ENCODE data around the gene MAS1. TPM values are rescaled to one million over a fixed set of nuclear protein-coding genes. Genes with fewer than 3 reads are reported as not detected.

Gene MAS1
- total RNA-seq, 4 donors from 2014 or later: not detected

GRCh38 chr6:159879856-159880255 is 10.9 kb upstream of the MAS1 start:
- no peak overlapping the region for H3K27ac ChIP-seq
- H3K9me3 ChIP-seq: no peaks in the 10 kb centered on the region
- H3K27me3 ChIP-seq: no peaks in the 10 kb centered on the region
- DNase-seq (ENCODE audit: low spot score in 2 of 2): no peak
- no peaks in the 10 kb centered on the region for H3K4me1 ChIP-seq
- WGBS, 2 donors: 90 to 91% methylated on average over 11 of the region's 11 CpGs
- H3K4me3 ChIP-seq: no peak overlapping the region
- TF ChIP-seq POLR2A (IDR thresholded peaks at IDR 0.05) (no peak), EP300 (IDR thresholded peaks at IDR 0.05) (no peak)
- TF ChIP-seq, protein P1, sequence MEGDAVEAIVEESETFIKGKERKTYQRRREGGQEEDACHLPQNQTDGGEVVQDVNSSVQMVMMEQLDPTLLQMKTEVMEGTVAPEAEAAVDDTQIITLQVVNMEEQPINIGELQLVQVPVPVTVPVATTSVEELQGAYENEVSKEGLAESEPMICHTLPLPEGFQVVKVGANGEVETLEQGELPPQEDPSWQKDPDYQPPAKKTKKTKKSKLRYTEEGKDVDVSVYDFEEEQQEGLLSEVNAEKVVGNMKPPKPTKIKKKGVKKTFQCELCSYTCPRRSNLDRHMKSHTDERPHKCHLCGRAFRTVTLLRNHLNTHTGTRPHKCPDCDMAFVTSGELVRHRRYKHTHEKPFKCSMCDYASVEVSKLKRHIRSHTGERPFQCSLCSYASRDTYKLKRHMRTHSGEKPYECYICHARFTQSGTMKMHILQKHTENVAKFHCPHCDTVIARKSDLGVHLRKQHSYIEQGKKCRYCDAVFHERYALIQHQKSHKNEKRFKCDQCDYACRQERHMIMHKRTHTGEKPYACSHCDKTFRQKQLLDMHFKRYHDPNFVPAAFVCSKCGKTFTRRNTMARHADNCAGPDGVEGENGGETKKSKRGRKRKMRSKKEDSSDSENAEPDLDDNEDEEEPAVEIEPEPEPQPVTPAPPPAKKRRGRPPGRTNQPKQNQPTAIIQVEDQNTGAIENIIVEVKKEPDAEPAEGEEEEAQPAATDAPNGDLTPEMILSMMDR (IDR thresholded peaks at IDR 0.05): no peak
- H3K36me3 ChIP-seq: no peaks in the 10 kb centered on the region

- H3K27ac ChIP-seq: no peak overlapping the region
- WGBS, 2 donors: 67 to 76% methylated on average over 6 of the region's 6 CpGs
- TF ChIP-seq EP300 (IDR thresholded peaks at IDR 0.05): no peak
- TF ChIP-seq POLR2A (IDR thresholded peaks at IDR 0.05): no peak
- TF ChIP-seq, protein P1 (IDR thresholded peaks at IDR 0.05): no peak
- H3K4me3 ChIP-seq: no peak overlapping the region
- no peak for DNase-seq (ENCODE audit: low spot score in 2 of 2)
- no peaks in the 10 kb centered on the region for H3K27me3 ChIP-seq
- H3K9me3 ChIP-seq: no peaks in the 10 kb centered on the region
- H3K36me3 ChIP-seq: no peaks in the 10 kb centered on the region
- no peaks in the 10 kb centered on the region for H3K4me1 ChIP-seq
Measured at GRCh38 chr6:159880412-159880975, 10.3 kb upstream of the MAS1 start.

DNA sequence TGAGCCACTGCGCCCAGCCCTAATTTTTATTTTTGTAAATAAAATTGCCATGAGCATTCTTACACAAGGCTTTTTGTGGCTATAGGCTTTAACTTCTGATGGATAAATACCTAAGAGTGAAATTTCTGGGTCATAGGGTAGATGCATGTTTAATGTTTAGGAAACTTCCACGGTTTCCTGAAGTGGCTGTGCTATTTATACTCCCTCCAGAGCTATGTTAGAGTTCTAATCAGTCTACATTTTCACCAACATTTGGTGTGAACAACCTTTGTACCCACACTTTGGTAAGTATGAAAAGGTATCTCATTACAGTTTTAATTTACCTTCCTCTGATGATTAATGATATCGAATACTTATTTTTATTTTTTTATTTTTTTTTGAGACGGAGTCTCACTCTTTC is 6.1 kb upstream of the MAS1 start:
- Histone ChIP-seq H3K9me3 (no peaks in the 10 kb centered on the region), H3K4me1 (no peaks in the 10 kb centered on the region), H3K27ac (no peak overlapping the region), H3K4me3 (no peak overlapping the region), H3K36me3 (no peaks in the 10 kb centered on the region), H3K27me3 (peaks cover 0 to 4% of the 10 kb centered on the region in 2 donors)
- 81 to 82% methylated on average over 4 of the region's 4 CpGs for WGBS, 2 donors
- DNase-seq (ENCODE audit: low spot score in 2 of 2): no peak
- TF ChIP-seq EP300 (IDR thresholded peaks at IDR 0.05) (no peak), POLR2A (IDR thresholded peaks at IDR 0.05) (no peak)
- TF ChIP-seq, protein P1 (IDR thresholded peaks at IDR 0.05): no peak

- TF ChIP-seq, protein P1 (IDR thresholded peaks at IDR 0.05): no peak
- TF ChIP-seq POLR2A (IDR thresholded peaks at IDR 0.05) (no peak), EP300 (IDR thresholded peaks at IDR 0.05) (no peak)
- Histone ChIP-seq H3K9me3 (no peaks in the 10 kb centered on the region), H3K4me1 (no peaks in the 10 kb centered on the region), H3K36me3 (no peaks in the 10 kb centered on the region), H3K27ac (no peak overlapping the region), H3K27me3 (peaks cover 0 to 7% of the 10 kb centered on the region in 2 donors), H3K4me3 (no peak overlapping the region)
- no peak for DNase-seq (ENCODE audit: low spot score in 2 of 2)
- WGBS, 2 donors: 87 to 88% methylated on average over 3 of the region's 3 CpGs
Measured at GRCh38 chr6:159886270-159886669, 4.5 kb upstream of the MAS1 start.

- TF ChIP-seq, protein P1 (IDR thresholded peaks at IDR 0.05): no peak
- TF ChIP-seq POLR2A (IDR thresholded peaks at IDR 0.05) (no peak), EP300 (IDR thresholded peaks at IDR 0.05) (no peak)
- peaks cover 0 to 7% of the 10 kb centered on the region in 2 donors for H3K27me3 ChIP-seq
- H3K36me3 ChIP-seq: no peaks in the 10 kb centered on the region
- H3K4me3 ChIP-seq: no peak overlapping the region
- no peaks in the 10 kb centered on the region for H3K9me3 ChIP-seq
- DNase-seq (ENCODE audit: low spot score in 2 of 2): no peak
- H3K4me1 ChIP-seq: no peaks in the 10 kb centered on the region
- WGBS, 2 donors: 81 to 88% methylated on average over 7 of the region's 7 CpGs
- no peak overlapping the region for H3K27ac ChIP-seq
Measured at GRCh38 chr6:159887146-159887545, 3.6 kb upstream of the MAS1 start.

Data from tibial nerve (tissue), 4 donors.